DMS153 treated with DMSO at 0.1 percent for 48 hours (cell line): Measurements from ENCODE around the gene TMF1.

Experiments used
- DNase-seq: peaks from one replicate; lab custom pipeline; 2025; ENCODE audit not compliant: unreplicated experiment; lab: John Stamatoyannopoulos, UW

The TMF1 gene

DNA sequence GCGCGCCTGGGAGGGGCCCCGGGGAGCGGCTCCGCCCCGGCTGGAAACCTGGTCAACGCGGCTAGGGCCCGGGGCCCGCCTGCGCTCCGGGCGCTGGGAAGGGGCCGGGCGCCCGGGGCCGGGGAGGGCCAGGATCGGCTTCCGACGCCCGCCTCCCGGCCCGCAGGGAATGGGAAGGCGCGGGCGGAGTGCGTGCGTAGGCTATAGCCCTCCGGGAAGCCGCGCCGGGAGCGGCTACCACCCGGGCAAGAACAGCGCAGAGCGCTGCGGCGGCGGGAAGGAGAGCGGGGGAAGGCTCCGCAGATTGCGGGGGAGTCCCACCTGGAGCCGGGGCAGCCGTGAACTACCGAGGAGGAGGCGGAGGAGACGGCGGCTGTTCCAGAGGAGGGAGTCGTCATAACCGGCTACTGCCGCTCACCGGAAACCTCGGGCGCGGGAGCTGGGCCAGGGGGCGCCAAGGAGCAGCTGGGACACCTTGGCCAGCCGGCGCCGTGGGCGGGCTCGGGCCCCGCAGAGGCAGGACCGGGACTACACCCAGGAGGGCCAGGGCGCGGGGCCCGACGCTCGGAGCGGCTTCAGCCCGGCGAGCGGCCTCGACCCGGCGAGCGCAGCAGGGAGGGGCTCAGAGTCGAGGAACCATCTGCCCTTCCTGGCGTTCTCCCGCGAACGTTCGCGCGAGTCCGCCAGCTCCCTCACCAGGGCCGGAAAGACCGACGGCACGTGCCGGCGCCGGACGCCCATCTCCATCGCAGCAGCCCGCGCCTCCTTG, 38.7 kb downstream of the TMF1 start, which contains the start of gene EOGT:
TSS of gene EOGT (minus strand) at position 432 of the 769 bp plus-strand sequence. CDS start 3,838 bp downstream, outside the sequence.
- peak; percentile 13 for DNase-seq

DNA sequence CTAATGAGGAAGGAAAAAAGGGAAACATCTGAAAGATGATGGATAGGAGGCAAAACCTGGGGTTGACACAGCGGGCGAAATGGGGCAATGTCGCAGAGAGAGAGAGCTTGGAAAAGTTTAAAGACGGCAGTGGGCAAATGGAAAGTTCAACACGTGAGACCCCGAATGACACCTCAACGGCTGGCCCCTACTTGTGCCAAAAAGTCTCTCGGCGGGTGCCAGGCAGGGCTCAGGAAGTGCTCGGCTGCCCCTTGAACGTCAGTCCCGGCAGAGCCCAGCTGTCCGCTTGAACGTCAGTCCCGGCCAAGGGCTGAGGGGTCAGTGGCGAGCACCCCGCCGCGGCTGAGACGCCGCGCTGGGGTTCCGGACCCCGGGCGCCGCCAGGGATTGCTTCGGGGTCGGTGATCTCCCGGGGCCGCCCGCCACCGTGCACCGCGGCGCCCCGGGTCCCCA, 39.3 kb downstream of the TMF1 start:
- DNase-seq = no peak

DNA sequence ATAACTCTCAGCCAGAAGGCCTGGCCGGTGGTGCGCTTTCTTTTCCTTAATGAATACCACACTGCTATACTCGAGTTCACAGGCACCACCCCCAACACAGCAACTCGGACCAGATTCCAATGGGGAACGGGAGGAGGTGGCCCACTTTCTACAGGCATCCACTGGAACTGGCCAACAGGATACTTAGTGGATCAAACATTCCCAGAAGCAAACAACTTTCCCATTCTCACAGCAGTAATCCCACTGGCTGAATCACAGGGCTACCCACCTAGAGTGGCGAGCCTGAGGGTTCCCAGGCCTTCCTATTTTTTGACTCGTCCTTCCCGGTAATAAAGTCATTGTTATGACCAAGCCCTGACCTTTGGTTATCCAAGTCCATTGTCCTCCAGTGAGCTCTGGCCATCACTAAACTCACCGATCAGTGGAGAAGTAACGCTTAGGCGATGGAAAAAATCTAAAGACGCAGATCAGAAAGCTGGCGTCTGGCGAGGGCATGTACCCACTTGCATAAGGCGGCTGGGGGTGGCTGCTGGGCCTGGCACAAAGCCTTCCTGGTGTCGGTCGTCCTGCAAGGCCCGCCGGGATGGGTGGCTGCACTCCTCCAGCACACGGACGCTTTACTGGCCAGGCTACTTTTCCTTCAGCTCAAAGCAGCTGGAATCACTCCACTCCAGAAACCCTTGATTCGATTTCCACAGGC, 39.9 kb downstream of the TMF1 start:
- DNase-seq = no peak

DNA sequence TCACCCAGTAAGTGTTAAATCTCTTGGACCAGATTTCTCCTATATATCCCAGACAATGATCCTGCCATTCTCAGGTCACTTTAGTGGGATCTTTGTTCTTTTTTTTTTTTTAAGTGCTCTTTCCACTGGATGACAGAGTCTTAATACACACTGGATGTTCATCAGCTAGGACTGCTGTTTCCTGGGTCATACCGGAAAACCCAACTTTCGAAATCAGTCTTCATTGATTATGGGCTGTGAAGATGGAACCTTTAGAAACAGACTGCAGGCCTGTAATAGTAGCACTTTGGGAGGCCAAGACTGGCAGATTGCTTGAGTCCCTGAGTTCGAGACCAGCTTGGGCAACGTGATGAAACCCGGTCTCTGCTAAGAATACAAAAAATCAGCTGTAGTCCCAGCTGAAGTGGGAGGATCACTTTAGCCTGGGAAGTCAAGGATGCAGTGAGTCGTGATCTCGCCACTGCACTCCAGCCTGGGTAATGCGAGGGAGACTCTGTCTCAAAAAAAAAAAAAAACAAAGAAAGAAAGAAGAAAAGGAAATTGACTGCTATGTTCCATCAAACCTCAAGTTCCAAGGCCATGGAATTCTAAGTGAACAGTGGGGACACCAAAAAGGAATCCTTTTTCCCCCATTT, 40.9 kb downstream of the TMF1 start:
- no peak for DNase-seq

DNA sequence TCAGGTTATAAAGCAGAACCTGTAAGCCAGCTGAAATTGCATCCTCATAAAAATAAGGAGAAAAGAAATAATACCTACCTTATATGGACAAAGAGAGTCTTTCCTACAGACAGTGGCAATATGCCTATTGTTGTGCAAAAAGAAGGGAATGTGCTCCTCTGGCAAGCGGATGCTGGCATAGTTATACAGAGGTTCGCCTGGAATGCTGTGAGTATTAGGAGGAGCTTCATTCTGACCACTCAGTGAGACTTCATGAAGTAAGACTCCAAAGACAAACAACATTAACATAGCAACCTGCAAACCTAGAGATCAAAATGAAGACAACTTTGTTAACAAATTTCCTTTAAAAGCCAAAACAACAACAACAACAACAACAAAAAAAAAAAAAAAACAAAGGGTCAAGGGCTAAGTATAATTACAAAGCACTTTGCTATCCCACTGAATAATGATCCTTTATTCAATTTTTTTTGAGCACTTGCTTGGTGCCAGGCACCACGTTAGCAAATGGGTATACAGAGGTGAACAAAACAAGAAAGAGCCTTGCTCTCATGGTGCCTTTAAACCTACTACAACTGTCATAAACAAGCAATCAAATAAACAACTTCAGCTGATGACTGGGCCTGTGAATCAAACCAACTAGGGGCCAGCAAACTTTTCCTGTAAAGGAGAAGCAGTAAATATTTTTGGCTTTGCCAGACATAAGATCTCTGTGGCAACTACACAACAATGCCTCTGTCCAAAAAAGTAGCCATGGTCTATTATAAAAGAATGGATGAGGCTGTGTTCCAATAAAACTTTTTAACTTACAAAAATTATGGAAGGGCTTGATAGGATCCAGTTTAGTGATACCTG, 42.3 kb downstream of the TMF1 start:
- DNase-seq = no peak

DNA sequence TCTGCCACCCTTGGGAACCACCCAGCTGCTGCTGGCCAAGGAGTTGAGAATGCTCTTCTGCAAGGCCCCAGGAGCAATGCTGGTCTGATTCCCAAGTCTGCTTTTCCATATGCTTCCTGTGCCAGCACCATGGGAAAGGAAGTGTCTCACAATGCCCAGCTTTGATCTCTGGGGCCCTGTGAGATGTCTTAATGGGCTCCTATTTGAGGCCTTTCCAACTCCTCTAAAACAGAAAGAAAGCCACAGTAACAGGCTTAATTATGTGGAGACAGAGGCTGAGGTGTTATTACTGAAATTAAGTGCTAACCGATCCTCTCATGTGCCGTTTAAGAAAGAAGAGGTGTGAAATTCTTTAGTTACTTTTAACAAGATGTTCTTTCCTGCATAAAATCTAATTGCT, 43.2 kb downstream of the TMF1 start:
- no peak for DNase-seq

DNA sequence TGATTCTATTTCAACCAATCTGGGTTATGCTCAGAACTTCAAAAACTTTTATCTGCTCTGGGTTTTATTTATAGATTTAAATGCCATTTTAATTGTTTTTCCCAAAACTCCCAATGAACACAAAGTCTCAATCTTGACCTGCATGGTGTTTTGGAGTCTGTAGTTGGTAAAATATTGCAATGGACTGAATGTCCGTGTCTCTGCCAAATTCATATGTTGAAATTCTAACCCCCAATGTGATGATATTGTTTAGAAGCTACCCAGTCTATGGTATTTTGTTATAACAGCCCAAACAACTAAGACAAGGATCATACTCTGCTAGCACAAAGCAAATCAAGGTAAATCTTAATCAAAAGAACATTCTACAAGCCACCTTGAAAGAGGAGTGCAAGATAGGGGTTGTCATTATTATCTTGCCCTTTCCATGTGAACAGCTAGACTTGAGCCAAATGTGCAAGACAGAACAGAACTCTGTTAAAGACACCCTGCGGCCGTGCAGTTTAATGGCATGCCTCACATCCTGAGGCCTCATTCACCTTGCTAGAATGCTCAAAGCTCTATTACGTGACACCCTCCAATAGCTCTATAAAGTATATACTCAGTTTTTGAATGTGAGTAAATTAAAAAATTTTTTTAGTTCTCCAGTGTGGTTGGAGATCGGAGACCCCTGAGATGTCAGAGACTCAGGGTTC, 46.2 kb downstream of the TMF1 start:
- no peak for DNase-seq

DNA sequence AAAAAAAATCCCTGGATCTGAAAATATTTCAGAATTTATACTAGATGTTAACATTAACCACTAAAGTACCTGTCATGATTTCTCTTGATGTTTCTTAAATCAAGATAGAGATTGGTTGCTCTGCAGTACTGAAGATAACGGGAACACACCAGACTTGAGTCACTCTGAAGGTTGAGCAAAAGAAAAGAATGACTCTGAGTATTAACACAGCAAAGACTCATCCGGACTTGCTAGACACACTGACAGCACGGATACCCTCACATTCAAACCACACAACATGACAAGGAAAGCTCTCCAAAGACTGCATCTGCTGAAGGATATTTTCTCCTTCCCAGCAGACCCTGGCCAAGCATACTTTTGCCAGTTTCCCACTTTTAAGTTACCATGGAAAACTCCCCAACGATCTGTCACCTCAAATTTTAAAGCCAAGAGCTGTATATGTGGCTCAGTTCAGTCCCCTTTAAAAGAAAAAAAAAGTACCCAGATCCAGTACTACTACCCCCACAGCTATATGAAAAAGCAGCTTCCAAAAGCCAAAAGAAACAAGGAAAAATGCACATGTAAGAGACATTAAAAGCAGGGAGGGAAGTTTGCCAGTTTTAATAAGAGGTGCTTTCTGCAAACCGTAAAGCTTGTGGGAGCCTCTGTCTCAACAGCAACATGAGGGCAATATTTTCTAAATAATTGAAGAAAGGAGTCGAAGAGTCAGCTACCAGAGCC, 46.9 kb downstream of the TMF1 start:
- DNase-seq = no peak

DNA sequence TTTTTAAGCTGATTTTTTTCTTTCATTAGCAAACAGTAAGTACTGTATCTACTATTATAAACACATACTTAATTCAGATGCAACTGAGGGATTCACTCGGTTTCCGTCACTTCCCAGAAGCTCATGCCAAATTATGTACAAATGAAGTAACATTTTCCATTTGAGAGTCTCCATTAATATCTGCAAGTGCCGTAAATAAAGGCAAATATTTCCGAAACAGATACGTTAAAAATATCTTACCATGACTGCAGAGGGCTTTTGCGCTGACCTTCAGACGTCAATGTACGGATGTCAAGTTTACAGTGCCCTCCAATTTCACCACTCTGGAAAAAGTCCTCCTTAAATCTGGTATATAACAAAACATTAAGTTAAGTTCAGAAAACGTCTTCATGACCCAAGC, 48.0 kb downstream of the TMF1 start:
- no peak for DNase-seq

DNA sequence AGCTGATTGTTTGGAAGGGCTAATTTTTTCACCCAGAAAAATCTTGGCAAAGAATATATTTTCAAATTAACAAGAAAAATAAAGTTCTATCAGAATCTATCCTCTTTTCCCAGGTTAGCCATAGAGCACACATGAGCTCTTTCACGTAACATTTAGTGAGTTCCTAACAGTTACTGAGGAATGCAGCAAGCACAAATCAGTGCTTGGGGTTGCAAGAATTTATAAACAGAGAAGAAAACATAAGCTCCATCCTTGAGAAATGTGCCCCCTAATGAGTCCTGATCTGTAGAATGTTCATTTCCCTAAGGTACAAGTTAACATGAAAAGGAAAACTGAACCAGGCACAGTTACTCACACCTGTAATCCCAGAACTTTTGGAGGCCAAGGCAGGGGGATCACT, 52.5 kb downstream of the TMF1 start:
- no peak for DNase-seq

DNA sequence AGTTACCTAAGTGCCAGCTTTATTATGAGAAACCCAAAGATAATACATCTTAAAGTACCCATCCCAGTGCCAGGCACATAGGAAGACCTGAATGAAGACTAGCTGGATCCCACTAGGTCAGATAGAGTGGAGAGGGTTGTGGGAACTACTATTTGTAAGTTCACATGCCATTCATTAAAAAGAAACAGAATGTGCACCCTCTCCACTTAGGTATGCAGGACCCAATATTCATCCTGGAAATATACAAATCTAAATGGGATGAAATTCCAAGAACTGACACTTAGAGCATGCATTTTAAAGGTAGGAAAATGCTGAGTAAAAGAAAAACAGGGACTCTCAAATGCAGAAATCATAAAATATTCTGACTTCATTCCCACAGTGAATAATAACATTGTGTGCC, 53.0 kb downstream of the TMF1 start:
- DNase-seq = no peak

DNA sequence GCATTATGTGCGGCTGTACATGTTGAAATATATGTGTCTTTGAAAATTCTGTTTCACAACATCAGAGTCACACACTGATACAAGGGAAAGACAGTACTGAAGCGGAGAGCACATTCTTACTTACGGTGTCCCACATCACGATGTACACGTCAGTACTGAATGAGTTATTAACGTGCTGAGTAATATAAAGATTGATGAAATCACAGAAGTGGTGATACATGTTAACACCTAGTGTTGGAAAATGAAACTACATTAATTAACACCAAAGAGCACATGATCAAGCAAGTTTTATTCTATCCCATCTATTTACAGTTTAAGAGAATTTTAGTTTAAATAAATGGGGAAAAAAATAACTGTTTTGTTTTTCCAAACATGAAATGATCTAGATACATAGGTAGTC, 54.2 kb downstream of the TMF1 start:
- no peak for DNase-seq

DNA sequence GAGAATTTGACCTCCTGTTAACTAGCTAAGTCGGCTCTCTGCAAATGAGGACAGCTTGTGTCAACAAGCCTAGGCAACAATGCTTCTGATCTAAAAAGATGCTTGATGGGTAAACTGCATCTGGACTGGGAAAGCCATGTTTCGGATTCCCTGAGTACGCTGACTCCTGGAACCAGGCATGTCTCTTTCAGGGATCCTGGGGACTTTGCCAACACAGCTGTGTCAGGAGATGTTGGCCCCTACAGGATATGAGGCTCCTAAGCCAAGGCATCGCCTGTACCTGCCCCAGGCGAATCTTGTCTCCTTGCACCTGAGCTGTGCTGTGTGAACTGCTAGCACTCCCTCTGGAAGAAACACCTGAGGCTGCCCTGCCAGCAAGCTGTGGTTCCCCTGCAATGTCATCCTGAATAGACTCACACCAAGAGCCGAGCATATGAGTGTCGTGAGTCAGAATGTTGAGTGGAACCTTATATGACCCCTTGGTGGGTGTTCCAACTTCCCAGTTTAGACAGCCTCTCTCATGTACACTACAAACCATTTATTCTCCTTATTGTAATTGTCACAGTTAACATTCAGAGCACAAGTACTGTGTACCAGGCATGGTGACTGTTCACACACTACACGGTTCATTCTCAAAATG, 55.7 kb downstream of the TMF1 start:
- DNase-seq = no peak

DNA sequence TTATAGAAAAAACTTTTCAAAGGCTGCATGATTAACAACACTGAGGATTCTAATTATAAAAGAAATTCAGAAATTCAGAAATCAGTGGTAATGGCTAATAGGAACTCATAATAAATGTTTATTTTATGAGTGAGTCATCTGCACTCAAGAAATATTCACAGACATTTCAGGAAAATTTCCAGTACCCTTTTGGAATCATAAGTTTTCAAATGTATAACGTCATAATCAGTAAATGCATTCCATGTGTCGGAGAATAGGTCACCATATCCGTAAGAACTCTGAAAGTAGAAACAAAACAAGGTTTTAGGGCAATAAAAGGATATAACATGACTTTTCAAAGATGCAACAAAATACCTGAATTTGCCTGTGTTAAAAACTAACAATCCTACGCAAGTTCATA, 63.4 kb downstream of the TMF1 start:
- DNase-seq = no peak

DNA sequence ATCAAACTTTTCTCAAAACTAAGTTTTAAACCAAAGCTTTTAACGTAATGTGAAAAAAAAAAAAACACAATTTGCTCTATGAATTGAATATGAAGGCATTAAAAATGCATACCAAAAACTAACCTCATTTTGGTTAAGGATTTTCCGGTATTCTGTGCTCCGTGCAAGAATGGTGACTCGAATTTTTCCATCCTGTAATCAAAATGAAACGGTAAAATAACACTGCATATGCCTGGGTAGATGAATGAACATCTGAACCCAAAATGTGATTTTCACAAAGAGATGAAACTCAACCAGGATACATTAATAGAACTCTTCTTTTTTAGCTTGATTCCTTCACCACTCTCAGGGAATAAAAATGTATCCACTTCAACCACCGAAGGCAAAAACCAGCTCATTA, 64.8 kb downstream of the TMF1 start:
- DNase-seq = no peak

DNA sequence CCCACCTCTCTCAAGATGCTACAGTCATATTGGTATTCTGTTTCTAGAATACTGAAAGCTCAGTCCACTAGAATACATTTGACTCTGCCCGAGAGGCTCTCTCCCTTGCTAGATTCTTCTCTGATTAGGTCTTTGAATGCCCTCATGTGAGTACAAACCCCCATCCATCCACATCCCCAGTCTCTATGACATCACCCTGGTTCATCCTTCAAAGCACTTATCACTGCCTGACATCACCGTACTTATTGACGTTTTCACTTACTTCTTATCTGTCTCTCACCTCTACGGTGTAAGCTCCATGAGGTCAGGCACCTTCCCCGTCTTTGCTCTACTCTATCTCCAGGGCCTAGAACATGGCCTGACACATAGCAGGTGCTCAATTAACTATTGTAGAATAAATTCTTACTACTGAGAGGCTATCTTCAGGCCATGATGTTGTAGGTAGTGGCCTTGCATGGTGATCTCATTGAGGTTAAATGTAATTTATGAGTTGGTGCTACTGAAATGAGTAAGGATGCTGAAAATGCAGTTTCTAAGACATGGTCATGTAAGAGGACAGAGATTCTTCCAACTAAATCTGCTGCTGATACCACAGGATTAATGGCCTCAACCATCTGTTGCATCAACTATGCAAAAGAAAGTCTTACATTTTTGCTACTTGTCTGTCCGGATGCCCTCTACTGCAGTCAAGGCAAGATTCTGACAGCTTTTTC, 65.5 kb downstream of the TMF1 start:
- DNase-seq = no peak

DNA sequence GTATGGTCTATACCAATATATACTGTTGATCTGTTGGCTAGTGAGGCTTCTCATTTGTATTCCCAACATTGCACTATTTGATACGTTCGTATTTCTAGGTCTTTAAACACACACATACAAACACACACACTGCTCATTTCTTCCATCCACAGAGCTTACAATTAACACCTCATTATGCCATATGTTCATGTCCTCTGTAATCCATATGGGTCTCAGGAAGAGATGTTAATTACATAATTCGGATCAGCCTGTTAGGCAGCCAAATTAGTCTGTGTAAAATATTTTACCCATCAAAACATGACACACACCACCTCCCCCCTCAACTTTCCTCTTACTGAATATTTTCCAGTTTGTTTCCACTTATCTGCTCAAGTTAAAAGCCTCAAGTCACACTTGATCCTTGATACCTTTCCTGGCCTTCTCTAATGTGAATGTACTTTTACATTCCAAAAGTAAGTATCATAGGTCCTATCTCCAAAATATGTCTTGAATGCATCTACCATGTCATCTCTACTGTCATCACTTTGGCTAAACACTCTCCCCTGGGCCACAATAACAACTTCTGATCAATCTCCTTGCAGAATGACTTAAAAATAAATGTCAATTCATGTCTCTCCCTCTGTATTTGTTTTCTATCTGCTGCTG, 66.9 kb downstream of the TMF1 start:
- no peak for DNase-seq

DNA sequence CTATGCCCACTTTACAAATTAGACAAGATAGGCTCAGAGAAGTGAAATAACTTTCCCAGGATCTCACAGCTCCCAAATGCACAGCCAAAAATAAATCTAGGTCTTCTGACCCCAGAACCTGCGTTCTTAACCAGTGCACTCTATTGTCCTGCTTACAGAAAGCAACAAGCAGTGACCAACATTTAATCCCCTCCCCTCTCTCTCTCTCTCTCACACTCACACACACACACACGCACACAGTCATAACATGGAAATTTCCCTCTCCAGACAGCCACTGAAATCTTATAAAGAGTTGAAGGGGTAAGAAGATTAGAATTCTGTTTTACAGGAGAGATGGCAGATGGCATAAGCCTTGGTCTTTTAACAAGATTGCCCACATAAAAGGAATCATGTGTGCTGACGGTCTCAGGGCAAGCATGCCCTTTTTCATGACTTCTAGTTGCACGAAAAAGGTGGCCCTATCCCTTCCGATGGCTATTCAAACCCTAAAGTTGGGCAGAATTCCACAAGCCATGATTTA, 68.1 kb downstream of the TMF1 start:
- no peak for DNase-seq
